GM18505 (cell line): Measurements from ENCODE around the gene NPIPB8.
"Not testable (repeated sequence)": the region's sequence is repeated elsewhere in the genome, so short reads cannot be mapped to it uniquely, and the experiment has no call there.

Source experiments
- ATAC-seq: cut with Tn5 transposase; IDR thresholded peaks from one replicate; pipeline ENCODE4 v1.9.1; 2021; ENCODE audit not compliant: unreplicated experiment

Gene NPIPB8

GRCh38 chr16:28704246-28704645, 66.4 kb downstream of the NPIPB8 start:
- ATAC-seq: not testable (repeated sequence)
